ENCODE data around the gene RCAN3. TPM values are rescaled to one million over a fixed set of nuclear protein-coding genes. Genes with fewer than 3 reads are reported as not detected.

RCAN3 gene
- total RNA-seq, 4 donors from 2014 or later: 2.9 to 10.1 (median 4.1) TPM

- TF ChIP-seq, protein P1, sequence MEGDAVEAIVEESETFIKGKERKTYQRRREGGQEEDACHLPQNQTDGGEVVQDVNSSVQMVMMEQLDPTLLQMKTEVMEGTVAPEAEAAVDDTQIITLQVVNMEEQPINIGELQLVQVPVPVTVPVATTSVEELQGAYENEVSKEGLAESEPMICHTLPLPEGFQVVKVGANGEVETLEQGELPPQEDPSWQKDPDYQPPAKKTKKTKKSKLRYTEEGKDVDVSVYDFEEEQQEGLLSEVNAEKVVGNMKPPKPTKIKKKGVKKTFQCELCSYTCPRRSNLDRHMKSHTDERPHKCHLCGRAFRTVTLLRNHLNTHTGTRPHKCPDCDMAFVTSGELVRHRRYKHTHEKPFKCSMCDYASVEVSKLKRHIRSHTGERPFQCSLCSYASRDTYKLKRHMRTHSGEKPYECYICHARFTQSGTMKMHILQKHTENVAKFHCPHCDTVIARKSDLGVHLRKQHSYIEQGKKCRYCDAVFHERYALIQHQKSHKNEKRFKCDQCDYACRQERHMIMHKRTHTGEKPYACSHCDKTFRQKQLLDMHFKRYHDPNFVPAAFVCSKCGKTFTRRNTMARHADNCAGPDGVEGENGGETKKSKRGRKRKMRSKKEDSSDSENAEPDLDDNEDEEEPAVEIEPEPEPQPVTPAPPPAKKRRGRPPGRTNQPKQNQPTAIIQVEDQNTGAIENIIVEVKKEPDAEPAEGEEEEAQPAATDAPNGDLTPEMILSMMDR (IDR thresholded peaks at IDR 0.05): no peak
- no peak for DNase-seq (ENCODE audit: low spot score)
- no peak for ATAC-seq (ENCODE audit: low FRiP score)
Measured at GRCh38 chr1:24578846-24579245, 76.2 kb downstream of the RCAN3 start.

GRCh38 chr1:24580756-24581155 is 78.1 kb downstream of the RCAN3 start:
- TF ChIP-seq, protein P1 (IDR thresholded peaks at IDR 0.05): no peak
- no peak for ATAC-seq (ENCODE audit: low FRiP score)
- DNase-seq (ENCODE audit: low spot score): no peak

DNA sequence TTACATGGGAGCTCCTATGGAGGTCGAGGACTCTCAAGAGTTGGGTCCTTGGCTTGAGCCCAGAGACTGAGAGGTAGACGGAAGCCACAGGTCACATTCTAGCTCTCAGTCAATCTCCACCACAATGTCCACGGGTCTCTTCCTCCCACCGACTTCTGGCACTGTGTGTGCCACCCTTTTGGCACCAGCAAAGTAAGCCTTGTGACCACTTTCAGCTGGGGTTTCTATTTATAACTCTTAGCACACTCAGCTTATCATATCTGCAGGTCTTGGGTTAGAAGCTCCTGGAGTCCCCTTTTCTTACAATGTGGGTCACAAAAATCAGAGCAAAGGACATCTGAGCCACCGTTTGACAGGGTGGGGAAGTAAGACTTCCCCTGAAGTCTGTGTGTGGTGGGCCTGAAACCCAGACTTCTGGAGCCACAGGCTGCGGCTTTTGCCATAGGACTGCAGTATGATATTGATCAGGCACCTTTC is 81.6 kb downstream of the RCAN3 start:
- no peak for DNase-seq (ENCODE audit: low spot score)
- no peak for ATAC-seq (ENCODE audit: low FRiP score)
- TF ChIP-seq, protein P1 (IDR thresholded peaks at IDR 0.05): no peak

GRCh38 chr1:24586119-24586518 is 83.5 kb downstream of the RCAN3 start:
- DNase-seq (ENCODE audit: low spot score): no peak
- TF ChIP-seq, protein P1 (IDR thresholded peaks at IDR 0.05): no peak
- no peak for ATAC-seq (ENCODE audit: low FRiP score)

- ATAC-seq (ENCODE audit: low FRiP score): no peak
- no peak for DNase-seq (ENCODE audit: low spot score)
- TF ChIP-seq, protein P1 (IDR thresholded peaks at IDR 0.05): peak in 1 of 3 donors; percentile 3
Measured at GRCh38 chr1:24586970-24587820, 84.6 kb downstream of the RCAN3 start.

DNA sequence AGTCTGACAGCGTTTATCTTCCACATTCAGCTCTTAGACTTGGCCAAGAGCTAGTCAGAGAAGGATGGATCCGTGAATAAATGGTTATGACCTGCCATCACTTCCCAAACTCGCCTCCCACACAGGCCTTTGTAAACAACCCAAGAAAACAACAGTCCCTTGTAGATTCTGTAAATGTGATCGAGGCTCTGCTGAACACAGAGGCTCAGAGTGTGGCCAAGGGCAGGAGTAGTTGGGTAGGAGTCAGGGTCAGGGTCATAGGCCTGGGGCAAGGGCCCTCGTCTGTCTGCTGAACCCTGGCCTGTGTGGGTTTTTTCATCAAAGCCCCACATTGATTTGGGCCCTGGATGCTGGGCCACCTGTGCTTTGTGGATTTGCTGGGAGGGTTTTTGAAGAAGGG is 85.9 kb downstream of the RCAN3 start:
- no peak for DNase-seq (ENCODE audit: low spot score)
- TF ChIP-seq, protein P1 (IDR thresholded peaks at IDR 0.05): no peak
- ATAC-seq (ENCODE audit: low FRiP score): no peak

- DNase-seq (ENCODE audit: low spot score) (no peak), ATAC-seq (ENCODE audit: low FRiP score) (no peak)
- TF ChIP-seq, protein P1 (IDR thresholded peaks at IDR 0.05): no peak
Measured at GRCh38 chr1:24589200-24589599, 86.6 kb downstream of the RCAN3 start.
